ENCODE measurements around the gene KCNH2. TPM values are rescaled to one million over a fixed set of nuclear protein-coding genes. Genes with fewer than 3 reads are reported as not detected.

KCNH2 gene
- total and polyA plus RNA-seq, 8 donors = 4.0 to 77.7 (median 7.3) TPM

GRCh38 chr7:150967349-150967748 is 10.8 kb downstream of the KCNH2 start:
- Histone ChIP-seq H3K27me3 (peaks cover 0 to 57% (median 22%) of the 10 kb centered on the region in 3 donors), H3K9me3 (no peaks in the 10 kb centered on the region), H3K27ac (no peak overlapping the region), H3K4me1 (peaks cover 0 to 95% (median 62%) of the 10 kb centered on the region in 4 donors), H3K36me3 (no peaks in the 10 kb centered on the region), H3K4me3 (no peak overlapping the region)
- no peak for DNase-seq
- intact Hi-C loops (cut with DNase I; ENCODE audit: low total_unique reads) = no loop called here
- TF ChIP-seq POLR2A (IDR thresholded peaks at IDR 0.05) = no peak
- peak in 1 of 3 donors; percentile 21 for TF ChIP-seq POLR2AphosphoS5 (IDR thresholded peaks at IDR 0.05)
- 34 to 58% (median 37%) methylated on average over 6 of the region's 6 CpGs for WGBS, 5 donors

GRCh38 chr7:150966002-150966401 is 12.1 kb downstream of the KCNH2 start:
- H3K4me3 ChIP-seq = no peak overlapping the region
- H3K36me3 ChIP-seq = no peaks in the 10 kb centered on the region
- H3K27me3 ChIP-seq = peaks cover 0 to 53% (median 29%) of the 10 kb centered on the region in 3 donors
- no peaks in the 10 kb centered on the region for H3K9me3 ChIP-seq
- H3K4me1 ChIP-seq = peaks cover 0 to 95% (median 60%) of the 10 kb centered on the region in 4 donors
- DNase-seq = no peak
- intact Hi-C loops (cut with DNase I; ENCODE audit: low total_unique reads) = no loop called here
- 75 to 100% (median 84%) methylated on average over 1 of the region's 1 CpG for WGBS, 5 donors
- no peak for TF ChIP-seq POLR2A (IDR thresholded peaks at IDR 0.05)
- TF ChIP-seq POLR2AphosphoS5 (IDR thresholded peaks at IDR 0.05) = no peak
- no peak for TF ChIP-seq CTCF (IDR thresholded peaks at IDR 0.05)
- no peak for TF ChIP-seq EP300 (IDR thresholded peaks at IDR 0.05)
- H3K27ac ChIP-seq = peak overlapping the region in 2 of 5 donors; percentile 19 to 80

- Histone ChIP-seq H3K27ac (peak overlapping the region in 2 of 5 donors; percentile 19 to 80), H3K9me3 (no peaks in the 10 kb centered on the region), H3K4me3 (no peak overlapping the region), H3K4me1 (peaks cover 0 to 94% (median 54%) of the 10 kb centered on the region in 4 donors), H3K27me3 (peaks cover 0 to 49% (median 27%) of the 10 kb centered on the region in 3 donors), H3K36me3 (no peaks in the 10 kb centered on the region)
- WGBS, 5 donors = 63 to 79% (median 77%) methylated on average over 14 to 16 of the region's 16 CpGs
- intact Hi-C loops (cut with DNase I; ENCODE audit: low total_unique reads) = no loop called here
- TF ChIP-seq POLR2A (IDR thresholded peaks at IDR 0.05) (no peak), POLR2AphosphoS5 (IDR thresholded peaks at IDR 0.05) (no peak), CTCF (IDR thresholded peaks at IDR 0.05) (no peak), EP300 (IDR thresholded peaks at IDR 0.05) (no peak)
- DNase-seq = no peak
Measured at GRCh38 chr7:150965273-150965830, 12.8 kb downstream of the KCNH2 start.

GRCh38 chr7:150964593-150965111 is 13.5 kb downstream of the KCNH2 start:
- peak overlapping the region in 3 of 5 donors; percentile 19 to 80 (median 72) for H3K27ac ChIP-seq
- DNase-seq = peak in 1 of 2 donors; percentile 74
- TF ChIP-seq EP300 (IDR thresholded peaks at IDR 0.05) = no peak
- TF ChIP-seq POLR2AphosphoS5 (IDR thresholded peaks at IDR 0.05) = peak in 1 of 3 donors; percentile 3
- peaks cover 0 to 87% (median 49%) of the 10 kb centered on the region in 4 donors for H3K4me1 ChIP-seq
- H3K36me3 ChIP-seq = no peaks in the 10 kb centered on the region
- H3K4me3 ChIP-seq = no peak overlapping the region
- intact Hi-C loops (cut with DNase I; ENCODE audit: low total_unique reads) = no loop called here
- WGBS, 5 donors = 52 to 73% (median 65%) methylated on average over 16 of the region's 16 CpGs
- peaks cover 0 to 43% (median 24%) of the 10 kb centered on the region in 3 donors for H3K27me3 ChIP-seq
- no peaks in the 10 kb centered on the region for H3K9me3 ChIP-seq

GRCh38 chr7:150963707-150964559 is 14.2 kb downstream of the KCNH2 start:
- H3K27ac ChIP-seq = peak overlapping the region in 4 of 5 donors; percentile 69 to 80 (median 74)
- no peak for DNase-seq
- H3K4me1 ChIP-seq = peaks cover 0 to 80% (median 45%) of the 10 kb centered on the region in 4 donors

More at GRCh38 chr7:150963707-150964559, 14.2 kb downstream of the KCNH2 start:
- 77 to 84% (median 80%) methylated on average over 15 to 18 of the region's 18 CpGs for WGBS, 5 donors
- Histone ChIP-seq H3K9me3 (no peaks in the 10 kb centered on the region), H3K4me3 (no peak overlapping the region), H3K27me3 (peaks cover 0 to 43% (median 24%) of the 10 kb centered on the region in 3 donors), H3K36me3 (no peaks in the 10 kb centered on the region)
- no peak for TF ChIP-seq CTCF (IDR thresholded peaks at IDR 0.05)
- no peak for TF ChIP-seq EP300 (IDR thresholded peaks at IDR 0.05)
- intact Hi-C loops (cut with DNase I; ENCODE audit: low total_unique reads) = no loop called here

All from stomach (tissue), 9 donors.